Islet of Langerhans (tissue), 1 donor: Measurements from ENCODE around the gene MC4R.
"Not testable (repeated sequence)": the region's sequence is repeated elsewhere in the genome, so short reads cannot be mapped to it uniquely, and the experiment has no call there.

Experiments used
- FAIRE-seq: peaks from one replicate; lab custom pipeline; 2011; peaks lifted over from hg19 to GRCh38; lab: Jason Lieb, UNC

Gene MC4R

DNA sequence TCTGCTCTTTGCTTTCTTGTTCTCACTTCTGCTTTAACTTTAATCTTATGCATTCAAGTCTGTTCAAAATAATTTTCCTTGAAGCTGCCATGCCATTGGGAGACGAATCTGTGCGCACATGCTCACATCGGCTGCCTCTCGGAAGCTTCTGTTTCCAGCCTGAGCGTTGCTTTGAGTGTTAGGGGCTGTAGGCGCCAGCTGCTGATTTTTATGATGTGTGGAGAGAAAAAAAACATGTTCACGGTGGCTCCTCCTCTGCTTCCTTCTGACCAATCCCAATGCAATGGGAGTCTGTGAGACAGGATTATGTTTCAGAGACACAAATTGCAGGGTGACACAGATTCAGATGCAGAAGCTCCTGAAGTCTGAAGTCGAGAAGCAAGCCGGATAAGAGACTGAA lies at the start of gene MC4R:
Gene MC4R, minus strand, starts transcription at position 180 of the 400 bp plus-strand sequence. CDS start 426 bp downstream, outside the sequence.
- no peak for FAIRE-seq

DNA sequence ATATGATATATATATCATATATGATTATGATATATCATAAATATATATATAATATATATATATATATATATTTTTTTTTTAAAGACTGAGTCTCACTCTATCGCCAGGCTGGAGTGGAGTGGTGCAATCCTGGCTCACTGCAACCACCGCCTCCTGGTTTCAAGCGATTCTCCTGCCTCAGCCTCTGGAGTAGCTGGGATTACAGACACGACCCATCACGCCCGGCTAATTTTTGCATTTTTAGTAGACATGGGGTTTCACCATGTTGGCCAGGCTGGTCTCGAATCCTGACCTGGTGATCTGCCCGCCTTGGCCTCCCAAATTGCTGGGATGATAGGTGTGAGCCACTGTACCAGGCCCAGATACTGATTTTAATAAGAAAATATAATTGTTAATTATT lies 49.7 kb upstream of the MC4R start:
- not testable (repeated sequence) for FAIRE-seq

DNA sequence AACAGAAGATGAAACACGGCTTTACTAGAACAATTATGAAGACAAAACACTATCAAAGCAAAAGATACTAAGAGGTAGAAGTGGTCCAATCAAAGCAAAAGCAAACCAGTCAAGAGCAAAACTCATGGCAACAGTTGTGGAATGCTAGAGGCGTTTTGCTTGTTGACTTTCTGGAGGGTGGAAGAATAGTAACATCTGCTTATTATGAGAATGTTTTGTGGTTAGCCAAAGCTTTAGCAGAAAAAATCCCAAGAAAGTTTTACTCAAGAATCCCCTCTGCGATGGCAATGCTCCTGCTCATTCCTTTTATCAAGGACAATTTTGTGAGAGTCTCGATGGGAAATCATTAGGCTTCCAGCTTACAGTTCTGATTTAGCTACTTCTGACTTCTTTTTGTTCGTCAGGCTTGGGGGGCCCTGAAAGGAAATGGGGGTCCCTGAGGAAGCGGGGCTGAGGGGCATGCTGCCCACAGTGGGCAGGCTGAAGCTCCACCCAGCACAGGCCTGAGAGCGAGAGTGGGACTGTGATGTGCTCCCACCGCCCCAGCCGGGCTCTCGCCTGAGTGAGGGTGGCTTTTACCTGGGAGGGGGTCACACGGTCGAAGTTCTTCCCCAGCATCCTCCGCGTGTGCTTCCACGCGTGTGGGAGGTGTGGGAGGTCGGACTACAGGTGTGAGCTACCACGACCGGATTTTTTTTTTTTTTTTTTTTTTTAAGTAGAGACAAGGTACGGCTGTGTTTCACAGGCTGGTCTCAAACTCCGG lies 49.0 kb upstream of the MC4R start:
- no peak for FAIRE-seq

DNA sequence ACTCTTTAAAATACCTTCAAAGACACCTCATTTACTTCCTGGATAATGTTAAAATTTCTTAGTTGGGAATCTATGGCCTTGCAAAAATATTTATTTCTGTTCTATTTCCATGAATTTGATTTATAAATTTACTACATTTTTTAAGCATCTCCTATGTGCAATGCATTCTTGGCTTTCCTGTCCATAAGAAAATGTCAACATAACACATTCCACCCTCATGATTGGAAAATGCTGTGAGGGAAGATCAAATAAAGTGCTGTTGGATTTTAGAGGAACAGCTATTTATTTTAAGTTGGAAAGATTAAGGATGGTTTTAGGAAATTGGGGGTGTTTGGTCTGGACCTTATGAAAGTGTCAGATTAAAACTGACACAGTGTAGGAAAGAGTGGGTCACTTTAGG lies 45.4 kb upstream of the MC4R start:
- no peak for FAIRE-seq

DNA sequence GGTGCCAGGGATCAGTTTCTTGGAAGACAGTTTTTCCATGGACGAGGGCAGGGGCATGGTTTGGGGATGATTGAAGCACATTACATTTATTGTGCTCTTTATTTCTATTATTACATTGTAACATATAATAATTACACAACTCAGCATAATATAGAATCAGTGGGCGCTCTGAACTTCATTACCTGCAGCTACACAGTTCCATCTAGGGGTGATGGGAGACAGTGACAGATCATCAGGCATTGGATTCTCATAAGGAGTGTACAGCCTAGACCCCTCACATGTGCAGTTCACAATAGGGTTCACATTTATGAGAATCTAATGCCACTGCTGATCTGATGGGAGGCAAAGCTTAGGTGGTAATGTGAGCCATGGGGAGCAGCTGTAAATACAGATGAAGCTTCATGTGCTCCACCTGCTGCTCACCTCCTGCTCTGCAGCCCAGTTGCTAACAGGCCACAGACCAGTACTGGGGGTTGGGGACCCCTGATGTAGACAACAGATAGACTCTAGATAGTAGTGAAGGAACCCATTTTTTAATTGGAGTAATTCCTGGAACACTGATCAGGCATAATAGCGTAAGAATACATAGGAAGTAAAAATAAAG lies 41.5 kb upstream of the MC4R start:
- no peak for FAIRE-seq

DNA sequence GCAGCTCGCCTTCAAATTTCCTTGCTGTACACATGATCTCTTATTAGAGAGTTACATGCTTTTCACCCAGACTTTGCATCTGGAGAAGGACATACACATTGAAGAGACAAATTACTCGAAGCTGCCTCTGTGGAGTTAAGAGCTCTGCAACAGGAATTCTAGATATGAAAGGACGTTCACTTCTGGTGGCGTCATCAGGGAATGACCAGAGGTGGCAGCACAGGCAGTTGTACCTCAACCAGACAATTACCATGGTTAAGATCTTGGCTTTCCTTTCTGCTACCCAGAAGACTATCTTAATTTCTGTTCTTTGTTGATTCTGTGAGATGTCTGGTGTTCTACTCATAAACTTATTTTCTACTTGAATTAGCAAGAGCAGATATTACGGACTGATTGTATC lies 39.1 kb upstream of the MC4R start:
- FAIRE-seq: no peak

DNA sequence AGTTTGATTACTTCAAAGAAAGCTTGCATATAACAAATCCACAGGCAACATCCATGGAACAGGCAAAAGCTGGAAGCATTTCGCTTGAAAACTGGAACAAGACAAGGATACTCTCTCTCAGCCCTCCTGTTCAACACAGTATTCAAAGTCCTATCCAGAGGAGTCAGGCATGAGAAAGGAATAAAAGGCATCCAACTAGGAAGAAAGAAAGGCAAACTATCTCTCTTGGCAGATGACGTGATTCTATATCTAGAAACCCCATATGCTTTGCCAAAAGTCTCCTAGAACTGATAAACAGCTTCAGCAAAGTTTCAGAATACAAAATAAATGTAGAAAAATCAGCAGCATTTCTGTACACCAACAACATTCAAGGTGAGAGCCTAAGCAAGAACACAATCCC lies 34.1 kb upstream of the MC4R start:
- no peak for FAIRE-seq

DNA sequence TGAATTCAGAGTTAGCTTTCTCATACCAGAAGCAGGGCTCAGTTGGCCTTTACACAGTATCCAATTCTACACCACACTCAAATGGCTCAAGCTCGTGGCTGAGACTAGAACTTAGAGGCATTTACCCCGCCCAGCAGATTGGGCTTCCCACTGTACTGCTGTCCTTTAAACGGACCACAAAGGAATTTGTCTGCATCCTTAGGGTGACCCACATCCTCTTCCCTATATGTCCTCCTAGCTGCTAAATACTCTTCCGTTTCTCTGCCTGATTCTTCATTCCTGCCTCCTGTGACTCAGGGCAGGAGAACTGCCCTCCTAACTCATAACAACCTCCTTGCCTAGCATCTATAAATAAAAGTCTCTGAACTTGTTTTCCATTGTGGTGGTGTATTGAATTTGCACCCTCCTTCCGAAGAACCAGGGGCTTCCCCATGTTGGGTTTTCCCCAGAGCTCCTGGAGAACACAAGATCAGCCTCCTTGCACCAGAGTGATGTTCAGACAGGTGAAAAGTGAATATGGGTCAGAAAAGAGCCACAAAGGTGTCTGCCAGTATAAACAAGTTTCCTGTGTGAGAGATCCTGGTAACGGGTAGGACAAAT lies 32.0 kb upstream of the MC4R start:
- FAIRE-seq: no peak

DNA sequence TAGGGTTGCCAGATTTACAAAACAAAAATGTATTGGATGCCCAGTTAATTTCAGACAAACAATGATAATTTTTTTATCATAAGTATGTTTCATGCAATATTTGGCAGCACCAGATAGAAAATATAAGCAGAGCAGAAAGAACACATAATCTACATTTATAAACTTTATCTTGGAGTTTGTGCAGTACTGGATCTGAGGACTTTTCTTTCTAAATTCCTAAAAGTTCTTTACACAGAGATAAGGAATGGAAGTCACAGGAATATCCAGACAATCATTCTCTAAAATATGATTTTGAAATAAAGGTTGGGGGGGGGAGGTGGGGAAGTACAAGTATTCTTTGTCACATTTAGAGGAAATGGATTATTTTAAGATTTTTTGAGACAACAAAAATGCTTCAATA lies 28.8 kb upstream of the MC4R start:
- FAIRE-seq: no peak

DNA sequence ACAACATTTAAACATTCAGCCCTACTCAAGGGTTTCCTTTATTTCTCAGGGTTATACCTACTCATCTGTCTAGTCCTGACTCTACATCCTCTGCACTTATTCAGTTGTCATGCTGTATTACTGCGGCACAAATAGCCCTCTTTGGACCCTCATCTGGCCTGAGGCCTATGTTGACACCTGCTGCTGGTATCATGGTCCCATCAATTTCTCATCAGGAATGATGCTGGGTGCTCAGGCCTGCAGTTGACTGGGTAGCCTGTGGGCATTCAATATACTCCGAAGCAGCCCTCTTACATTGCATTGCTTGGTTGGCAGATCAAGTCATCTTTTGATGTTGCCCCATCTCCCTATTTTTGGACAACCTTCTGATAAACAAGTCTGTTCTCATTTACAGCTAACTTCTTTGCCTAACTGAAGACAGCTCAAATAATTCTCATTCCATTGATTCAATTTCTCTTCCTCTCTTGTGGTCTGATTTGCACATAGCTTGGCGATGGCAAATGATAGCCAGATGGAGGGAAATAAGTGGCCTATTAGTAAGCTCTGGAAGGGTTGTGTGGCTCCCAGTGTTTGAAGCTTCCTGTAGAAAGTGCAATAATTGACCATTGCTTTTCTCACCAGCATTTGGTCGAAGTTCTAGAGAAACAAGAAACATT lies 19.1 kb upstream of the MC4R start:
- FAIRE-seq: no peak

DNA sequence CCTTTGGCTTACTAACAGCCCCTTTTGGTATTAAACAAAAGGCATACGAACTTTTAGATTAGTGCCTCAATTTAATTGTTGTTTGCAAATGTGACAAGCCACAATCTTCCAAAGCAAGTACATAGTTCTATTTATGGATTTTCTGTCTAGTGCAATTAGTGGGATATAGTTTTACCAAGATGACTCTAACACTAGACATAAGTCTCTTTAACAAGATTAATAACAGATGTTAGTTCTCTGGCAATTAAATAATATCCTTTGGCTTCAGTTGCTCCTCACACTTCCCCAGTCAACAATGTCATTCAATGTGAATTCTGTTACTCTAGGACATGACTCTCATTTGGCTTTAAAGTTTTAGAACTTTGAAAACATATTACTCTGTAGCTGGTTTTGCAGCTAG lies 16.7 kb upstream of the MC4R start:
- FAIRE-seq: no peak

DNA sequence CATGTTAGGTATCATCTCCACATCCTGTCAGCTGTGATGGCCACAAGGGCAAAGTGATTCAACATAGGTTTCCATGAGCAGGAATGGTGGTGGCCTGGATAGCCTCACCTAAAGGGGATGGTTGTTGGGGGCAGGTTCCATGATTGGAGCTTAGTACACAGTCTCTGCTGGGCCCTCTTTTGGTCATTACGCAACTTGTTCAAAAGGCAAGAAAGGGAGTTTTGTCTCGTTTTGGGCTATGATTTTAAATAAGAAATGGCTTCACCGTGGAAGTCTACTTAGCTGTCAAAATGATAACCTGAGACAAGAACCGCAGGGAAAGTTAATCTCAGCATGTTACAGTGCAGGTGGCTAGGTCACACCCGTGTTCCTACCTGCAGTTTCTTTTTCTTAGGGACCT lies 13.1 kb upstream of the MC4R start:
- no peak for FAIRE-seq

DNA sequence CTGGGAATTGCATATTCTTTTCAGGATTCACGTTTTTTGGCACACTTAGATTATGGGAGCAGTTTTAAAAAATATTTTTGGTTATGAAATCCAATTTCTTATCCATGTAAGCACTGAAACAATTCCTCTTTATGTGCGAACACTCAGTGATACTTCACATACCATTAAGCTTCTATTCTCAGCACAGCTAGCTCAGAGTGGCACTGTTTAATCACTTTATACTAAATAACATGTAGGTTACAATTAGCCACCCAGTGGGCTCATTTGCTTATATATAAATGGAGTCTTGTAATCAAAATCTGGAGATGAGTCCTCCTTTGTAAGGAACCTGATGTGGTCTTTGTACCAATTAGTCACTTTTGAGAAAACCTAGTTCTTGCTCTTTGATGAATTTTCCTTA lies 11.3 kb upstream of the MC4R start:
- FAIRE-seq: no peak

DNA sequence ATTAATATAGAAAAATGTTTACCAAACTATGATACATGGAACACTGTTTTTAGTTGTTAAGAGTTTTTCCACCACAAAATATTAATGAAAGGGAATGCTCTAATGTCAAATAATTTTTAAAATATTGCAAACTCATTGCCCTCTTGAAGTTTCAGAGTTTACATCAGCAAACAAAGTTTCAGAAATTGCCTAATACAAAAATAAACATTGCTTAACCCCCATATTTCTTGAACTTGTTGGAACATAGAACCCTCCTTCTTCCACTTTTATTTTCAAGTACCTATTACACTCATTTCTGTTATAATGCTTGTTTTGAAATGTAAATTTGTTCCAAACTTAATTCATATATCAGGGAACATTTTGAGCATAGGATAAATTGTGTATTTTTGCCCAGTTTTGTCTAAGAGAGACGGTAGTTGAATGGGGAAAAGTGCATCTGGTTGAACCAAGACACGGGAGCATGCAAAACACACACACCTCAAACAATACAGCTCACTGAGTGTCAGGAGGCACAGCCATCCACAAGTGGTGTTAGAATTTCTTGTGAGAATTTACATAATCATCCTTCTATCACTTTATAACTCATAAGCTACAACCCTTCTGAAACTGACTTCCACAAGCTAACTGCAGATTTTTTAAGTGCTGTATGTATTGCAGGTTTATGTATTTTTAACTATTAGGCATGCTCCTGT lies 5.3 kb upstream of the MC4R start:
- no peak for FAIRE-seq

DNA sequence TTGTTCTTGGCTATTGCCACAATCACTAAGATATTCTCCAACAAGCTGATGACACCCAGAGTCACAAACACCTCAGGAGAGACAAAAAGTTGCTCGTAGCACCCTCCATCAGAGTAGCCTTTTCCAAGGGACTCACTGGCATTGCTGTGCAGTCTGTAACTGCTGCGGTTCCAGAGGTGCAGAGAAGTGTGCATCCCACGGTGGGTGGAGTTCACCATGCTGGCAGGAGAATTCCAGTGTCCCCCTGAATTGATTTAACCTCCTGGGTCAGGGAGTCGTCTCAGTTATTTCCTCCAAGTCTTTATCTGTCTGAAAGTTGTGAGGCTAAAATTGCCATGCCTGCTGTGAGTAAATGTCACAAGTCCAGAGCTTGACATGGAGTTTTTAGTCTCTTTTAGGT lies 443 bp downstream of the MC4R start:
- FAIRE-seq: no peak

DNA sequence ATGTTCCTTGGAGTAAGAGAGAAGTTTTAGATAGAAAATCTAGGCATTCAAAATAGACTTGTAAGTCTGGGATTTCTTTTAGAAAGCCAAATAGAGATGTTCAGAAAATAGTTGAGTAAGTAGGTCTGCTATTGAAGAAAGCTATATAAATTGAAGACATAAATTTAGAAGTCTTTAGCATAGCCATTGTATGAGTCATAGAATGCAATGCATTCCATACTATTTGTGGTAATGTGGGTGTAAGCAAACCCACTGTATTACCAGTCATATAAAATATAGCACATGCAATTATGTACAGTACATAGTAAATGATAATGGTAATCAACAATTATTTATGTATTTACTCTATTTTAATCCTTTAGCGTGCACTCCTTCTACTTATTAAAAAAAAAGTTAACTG lies 14.1 kb downstream of the MC4R start:
- FAIRE-seq: no peak

DNA sequence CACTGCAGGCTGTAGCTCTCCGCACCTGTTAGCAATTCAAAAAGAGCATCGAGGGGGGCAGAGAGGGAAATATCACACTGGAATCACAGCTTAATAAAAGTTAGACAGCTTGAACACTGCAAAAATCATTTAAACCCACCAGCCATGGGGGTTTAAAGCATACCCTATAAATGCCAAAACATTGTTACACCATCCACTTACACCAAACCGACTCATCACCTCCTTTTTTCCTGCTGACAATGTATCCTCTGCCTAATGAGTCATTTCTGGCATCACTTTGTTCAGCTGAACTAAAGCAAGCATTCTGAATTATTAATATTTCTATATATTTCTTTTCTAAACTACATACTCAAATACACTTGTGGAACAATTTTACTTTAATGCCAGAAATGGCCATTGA lies 21.6 kb downstream of the MC4R start:
- no peak for FAIRE-seq

DNA sequence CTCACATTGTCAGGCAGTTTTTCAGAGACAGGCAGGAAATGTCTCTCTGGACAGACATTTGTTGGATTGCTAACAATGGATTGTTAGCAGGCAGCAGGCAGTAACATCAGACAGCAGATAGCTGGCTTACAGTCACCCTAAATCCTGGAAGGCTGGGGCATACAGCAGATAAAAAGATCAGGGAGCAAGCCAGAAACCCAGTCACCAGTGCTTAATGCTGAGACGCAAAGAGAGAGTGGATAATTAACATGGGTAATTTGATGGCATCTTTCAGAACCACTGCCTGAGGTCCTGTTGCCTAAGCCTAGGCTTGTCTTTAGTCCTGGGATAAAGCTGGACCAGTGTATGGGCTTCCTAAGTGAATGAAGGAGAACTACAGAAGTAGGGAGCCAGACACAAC lies 22.4 kb downstream of the MC4R start:
- no peak for FAIRE-seq

DNA sequence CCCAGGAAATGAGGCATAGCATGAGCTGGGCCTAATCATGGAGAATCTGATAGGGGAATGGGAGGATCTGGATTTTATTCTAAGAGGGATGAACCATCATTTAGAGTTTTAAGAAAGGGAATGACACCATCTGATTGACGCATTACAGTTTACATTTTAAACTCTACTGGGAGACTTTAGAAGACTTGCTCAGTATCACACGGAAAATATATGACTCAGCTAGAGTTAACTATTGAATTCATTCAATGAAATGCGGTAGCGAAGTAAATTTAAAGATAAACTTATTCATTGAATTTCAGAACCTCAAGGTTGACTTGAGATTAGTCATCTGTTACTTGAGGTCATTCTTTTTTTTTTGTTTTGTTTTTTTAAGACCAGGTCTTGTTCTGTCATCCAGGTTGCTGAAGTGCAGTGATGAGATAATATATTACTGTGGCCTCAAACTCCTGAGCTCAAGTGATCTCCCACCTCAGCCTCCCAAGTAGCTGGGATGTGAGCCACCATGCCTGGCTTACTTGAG lies 25.0 kb downstream of the MC4R start:
- no peak for FAIRE-seq

DNA sequence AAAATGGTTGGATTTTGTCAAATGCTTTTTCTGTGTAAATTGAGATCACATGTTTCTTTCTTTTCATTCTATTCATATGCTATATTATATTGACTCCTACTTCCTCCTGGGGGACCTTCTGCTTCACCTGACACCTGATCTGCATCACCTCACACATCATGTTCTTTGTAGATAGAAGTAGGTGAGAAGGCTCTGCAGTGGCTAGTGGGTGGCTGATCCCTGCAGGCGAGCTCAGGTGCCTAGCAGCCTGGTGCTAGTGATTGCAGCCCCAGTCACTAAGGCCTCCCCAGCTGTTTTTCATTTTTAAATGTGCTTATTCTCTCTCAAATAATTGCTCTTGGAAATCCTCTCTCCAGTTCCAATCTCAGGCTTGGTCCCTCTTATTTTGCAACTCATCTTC lies 33.6 kb downstream of the MC4R start:
- no peak for FAIRE-seq

DNA sequence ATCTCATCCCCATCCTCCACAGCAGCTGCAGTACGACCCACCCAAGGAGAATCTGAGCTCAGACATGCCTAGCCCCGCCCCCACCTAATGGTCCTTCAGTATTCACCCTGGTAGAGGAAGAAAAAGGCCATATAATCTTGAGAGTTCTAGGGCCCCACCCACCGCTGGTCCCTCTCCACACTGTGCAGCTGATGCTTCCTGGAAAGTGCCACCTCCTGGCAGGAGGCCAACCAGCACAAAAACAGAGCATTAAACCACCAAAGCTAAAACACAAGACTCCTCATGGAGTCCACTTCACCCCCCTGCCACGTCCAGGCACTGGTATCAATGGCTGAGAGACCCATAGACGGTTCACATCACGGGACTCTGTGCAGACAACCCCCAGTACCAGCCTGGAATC lies 40.7 kb downstream of the MC4R start:
- FAIRE-seq: no peak

DNA sequence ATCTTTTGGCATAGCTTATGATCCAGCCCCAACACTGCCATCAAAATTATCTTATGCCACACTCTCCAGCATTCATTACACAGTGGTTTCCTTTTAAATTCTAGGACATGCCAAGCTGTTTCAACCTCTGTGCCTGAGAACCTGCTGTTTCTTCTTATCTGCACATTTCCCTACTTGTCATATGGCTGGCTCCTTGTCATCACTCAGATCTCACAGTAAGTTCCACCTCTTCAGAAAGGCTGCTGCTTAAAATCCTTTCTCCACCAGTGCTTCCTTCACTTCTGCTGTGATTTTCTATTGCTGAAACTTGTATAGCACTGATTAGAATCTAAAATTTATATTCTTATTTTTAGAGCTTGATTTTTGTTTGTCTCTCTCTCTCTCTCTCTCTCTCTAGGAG lies 43.4 kb downstream of the MC4R start:
- FAIRE-seq: no peak

DNA sequence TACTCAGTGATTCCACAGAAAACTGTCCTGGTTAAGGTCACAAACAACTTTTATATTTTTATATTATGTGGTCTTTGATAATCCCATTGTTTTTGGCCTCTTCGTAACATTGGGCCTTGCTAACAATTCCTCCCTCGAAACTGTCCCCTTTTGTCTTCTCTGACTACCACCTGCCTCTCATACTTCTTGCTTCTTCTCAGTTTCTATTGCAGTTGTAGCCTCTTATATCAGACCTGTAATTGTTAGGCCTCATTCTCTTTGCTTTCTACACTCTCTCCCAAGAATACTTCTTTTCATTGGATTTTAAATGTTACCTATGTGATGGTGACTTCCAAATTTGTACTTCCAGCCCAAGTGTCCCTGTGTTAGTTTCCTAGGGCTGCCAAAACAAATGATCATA lies 44.7 kb downstream of the MC4R start:
- no peak for FAIRE-seq
